Esophagus muscularis mucosa (tissue), 4 donors: ENCODE measurements around the gene SNRNP48. TPM values are rescaled to one million over a fixed set of nuclear protein-coding genes. Genes with fewer than 3 reads are reported as not detected.
A peak's percentile ranks its signal among the peaks of the same experiment; 100 is the strongest.

Source experiments
- DNase-seq: peaks from one replicate; pipeline ENCODE4 v3.0.0-alpha.2; 2017; ENCODE audit errors: extremely low spot score
- H3K27ac ChIP-seq, 4 donors: fragments of 200-600 bp; sonication (generic); replicated peaks in 1 of 4; 1 replicate in 3 of 4; 2 replicates in 1 of 4; pipeline ENCODE4 v1.5.1; 2016 to 2019; ENCODE audit warnings: mild to moderate bottlenecking in 1 of 4
- H3K27me3 ChIP-seq, 4 donors: fragments of 200-600 bp; sonication (generic); one replicate each; pipeline versions ENCODE4 v1.5.1 to v1.6.0; 2016 to 2019
- H3K36me3 ChIP-seq, 4 donors: fragments of 200-600 bp; sonication (generic); one replicate each; pipeline ENCODE4 v1.5.1; 2016 to 2019
- H3K4me1 ChIP-seq, 4 donors: fragments of 200-600 bp; sonication (generic); one replicate each; pipeline ENCODE4 v1.5.1; 2016 to 2019
- H3K4me3 ChIP-seq, 4 donors: fragments of 200-600 bp; sonication (generic); 1 replicate in 2 of 4; 2 replicates in 2 of 4; pipeline ENCODE4 v1.5.1; 2016 to 2019; ENCODE audit warnings: mild to moderate bottlenecking in 4 of 4, moderate library complexity in 1 of 4
- H3K9me3 ChIP-seq, 4 donors: fragments of 200-600 bp; sonication (generic); 1 replicate in 3 of 4; 2 replicates in 1 of 4; pipeline ENCODE4 v1.5.1; 2016 to 2019
- EP300 ChIP-seq: sonication (generic); formaldehyde crosslinking; IDR thresholded peaks from one replicate; pipeline ENCODE4 v1.6.1; 2017; ENCODE audit warnings: antibody characterized with exemption
- POLR2A ChIP-seq: fragments of 450-650 bp; IDR thresholded peaks from one replicate; pipeline ENCODE4 v1.6.1; 2017; ENCODE audit warnings: antibody characterized with exemption, moderate library complexity, mild to moderate bottlenecking, low read depth
- POLR2AphosphoS5 ChIP-seq, 2 donors: sonication (generic); formaldehyde crosslinking; IDR thresholded peaks; one replicate each; pipeline ENCODE4 v1.6.1; 2017; ENCODE audit warnings: antibody characterized with exemption in 2 of 2
- WGBS: methylation state at CpG from one replicate; pipeline ENCODE4 v1.1.5; 2018; 5-methylcytosine and 5-hydroxymethylcytosine counted together
- intact Hi-C: fragments of 100-400 bp; cut with DNase I; formaldehyde crosslinking; loops from one replicate; pipeline ENCODE4 v1.15.1; 2023
- total RNA-seq, 4 donors: library from RNA; depleted of rRNA; stranded (reverse); fragments of >200 nt; gene quantifications; one replicate each; pipeline versions ENCODE4 v1.1.0 to v1.2.1, GENCODE V29; 2016
- TF ChIP-seq, protein P1 (sequence below), 3 experiments: fragments of 200-600 bp in 2 of 3; fragments of 450-650 bp in 1 of 3; sonication (generic) in 2 of 3; IDR thresholded peaks; one replicate each; pipeline ENCODE4 v1.5.1; 2017 to 2019; ENCODE audit warnings: antibody characterized with exemption in 3 of 3, mild to moderate bottlenecking in 2 of 3, moderate library complexity in 1 of 3

SNRNP48 gene
- total RNA-seq, 4 donors from 2014 or later, result 8.9 to 17.0 (median 9.5) TPM

DNA sequence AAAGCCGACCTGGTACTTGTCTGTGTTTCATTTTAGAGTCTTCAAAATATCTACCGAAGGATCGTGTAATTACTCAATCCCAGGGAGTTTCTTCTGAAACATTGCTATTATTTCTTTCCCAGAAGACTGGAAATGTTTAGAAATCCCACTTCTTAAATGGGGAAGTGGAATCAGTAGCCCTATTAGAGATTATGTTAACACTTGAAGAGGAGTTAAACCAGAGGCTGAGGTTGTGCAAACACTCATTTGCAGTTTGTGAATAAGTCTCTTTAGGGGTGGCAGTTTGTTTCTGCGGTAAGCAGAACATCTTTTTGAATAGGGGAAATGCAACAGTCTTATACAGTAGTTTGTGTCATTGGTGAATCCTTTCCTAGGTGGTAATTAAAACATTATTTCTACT, 27.2 kb upstream of the SNRNP48 start:
- Histone ChIP-seq H3K36me3 (peaks cover 0 to 59% (median 0%) of the 10 kb centered on the region in 4 donors), H3K4me3 (no peak overlapping the region), H3K27me3 (peaks cover 0 to 40% (median 0%) of the 10 kb centered on the region in 4 donors), H3K4me1 (no peaks in the 10 kb centered on the region), H3K27ac (no peak overlapping the region), H3K9me3 (no peaks in the 10 kb centered on the region)
- no peak for TF ChIP-seq POLR2A
- TF ChIP-seq POLR2AphosphoS5 (IDR thresholded peaks at IDR 0.05), result no peak
- TF ChIP-seq, protein P1, sequence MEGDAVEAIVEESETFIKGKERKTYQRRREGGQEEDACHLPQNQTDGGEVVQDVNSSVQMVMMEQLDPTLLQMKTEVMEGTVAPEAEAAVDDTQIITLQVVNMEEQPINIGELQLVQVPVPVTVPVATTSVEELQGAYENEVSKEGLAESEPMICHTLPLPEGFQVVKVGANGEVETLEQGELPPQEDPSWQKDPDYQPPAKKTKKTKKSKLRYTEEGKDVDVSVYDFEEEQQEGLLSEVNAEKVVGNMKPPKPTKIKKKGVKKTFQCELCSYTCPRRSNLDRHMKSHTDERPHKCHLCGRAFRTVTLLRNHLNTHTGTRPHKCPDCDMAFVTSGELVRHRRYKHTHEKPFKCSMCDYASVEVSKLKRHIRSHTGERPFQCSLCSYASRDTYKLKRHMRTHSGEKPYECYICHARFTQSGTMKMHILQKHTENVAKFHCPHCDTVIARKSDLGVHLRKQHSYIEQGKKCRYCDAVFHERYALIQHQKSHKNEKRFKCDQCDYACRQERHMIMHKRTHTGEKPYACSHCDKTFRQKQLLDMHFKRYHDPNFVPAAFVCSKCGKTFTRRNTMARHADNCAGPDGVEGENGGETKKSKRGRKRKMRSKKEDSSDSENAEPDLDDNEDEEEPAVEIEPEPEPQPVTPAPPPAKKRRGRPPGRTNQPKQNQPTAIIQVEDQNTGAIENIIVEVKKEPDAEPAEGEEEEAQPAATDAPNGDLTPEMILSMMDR (IDR thresholded peaks at IDR 0.05), result no peak
- no peak for TF ChIP-seq EP300
- intact Hi-C loops, result no loop called here
- 66% methylated on average over 4 of the region's 4 CpGs for WGBS
- DNase-seq, result no peak

DNA sequence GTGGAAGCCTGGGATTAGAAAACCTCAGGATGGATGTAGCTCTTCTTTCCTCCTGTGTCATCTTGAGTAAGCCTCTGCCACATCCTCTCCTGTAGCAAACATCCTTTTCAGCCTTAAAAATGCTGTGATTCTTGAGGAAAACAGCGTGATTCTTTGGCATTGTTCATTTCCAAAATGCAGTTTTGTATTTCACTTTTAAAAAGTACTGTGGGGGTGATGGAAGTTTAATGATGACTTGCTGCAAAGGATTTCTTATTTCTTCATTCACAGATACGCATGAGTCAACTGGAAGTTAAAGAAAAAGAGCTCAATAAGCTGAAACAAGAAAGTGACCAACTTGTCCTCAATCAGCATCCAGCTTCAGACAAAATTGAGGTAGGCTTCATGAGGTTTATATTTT, 23.9 kb upstream of the SNRNP48 start:
- no peak for DNase-seq
- Histone ChIP-seq H3K4me1 (no peaks in the 10 kb centered on the region), H3K27me3 (peaks cover 0 to 54% (median 0%) of the 10 kb centered on the region in 4 donors), H3K4me3 (no peak overlapping the region), H3K27ac (no peak overlapping the region), H3K9me3 (no peaks in the 10 kb centered on the region), H3K36me3 (peaks cover 0 to 74% (median 0%) of the 10 kb centered on the region in 4 donors)
- 74% methylated on average over 2 of the region's 2 CpGs for WGBS
- TF ChIP-seq POLR2AphosphoS5 (IDR thresholded peaks at IDR 0.05), result no peak
- TF ChIP-seq, protein P1 (IDR thresholded peaks at IDR 0.05), result no peak
- TF ChIP-seq EP300, result no peak
- no peak for TF ChIP-seq POLR2A
- intact Hi-C loops, result no loop called here

DNA sequence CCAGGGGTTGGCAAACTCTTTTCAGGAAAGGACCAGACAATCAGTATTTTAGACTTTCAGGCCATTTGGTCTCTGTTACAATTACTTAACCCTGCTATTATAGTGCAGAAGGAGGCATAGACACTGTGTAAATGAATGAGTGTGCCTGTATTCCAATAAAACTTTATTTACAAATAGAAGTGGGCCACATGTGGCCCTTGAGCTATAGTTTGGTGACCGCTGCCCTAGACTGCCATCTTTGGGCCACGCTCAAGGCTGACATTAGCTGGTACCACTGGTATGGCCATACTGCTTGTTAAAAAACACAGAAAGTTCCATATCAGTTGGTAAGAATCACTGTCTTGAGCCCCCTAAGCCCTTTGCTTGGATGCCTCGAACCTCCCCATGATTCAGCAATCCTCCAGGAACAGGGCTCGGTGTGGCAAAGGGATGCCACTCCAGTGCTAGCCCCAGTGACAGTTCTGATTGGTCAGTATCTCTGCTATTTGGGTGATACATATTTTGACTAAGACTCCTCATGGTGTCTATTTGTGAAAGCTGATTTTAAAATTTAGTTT, 23.3 kb upstream of the SNRNP48 start:
- no peak overlapping the region for H3K4me3 ChIP-seq
- peaks cover 0 to 50% (median 0%) of the 10 kb centered on the region in 4 donors for H3K27me3 ChIP-seq
- WGBS, result 77% methylated on average over 4 of the region's 4 CpGs
- H3K27ac ChIP-seq, result no peak overlapping the region
- H3K36me3 ChIP-seq, result peaks cover 0 to 80% (median 0%) of the 10 kb centered on the region in 4 donors
- intact Hi-C loops, result no loop called here
- H3K4me1 ChIP-seq, result no peaks in the 10 kb centered on the region
- peak; percentile 83 for DNase-seq
- H3K9me3 ChIP-seq, result no peaks in the 10 kb centered on the region
- TF ChIP-seq, protein P1 (IDR thresholded peaks at IDR 0.05), result no peak
- TF ChIP-seq POLR2A (no peak), POLR2AphosphoS5 (IDR thresholded peaks at IDR 0.05) (no peak)

GRCh38 chr6:7568021-7568420, 22.0 kb upstream of the SNRNP48 start:
- intact Hi-C loops, result no loop called here
- no peak for TF ChIP-seq POLR2A
- no peak for TF ChIP-seq POLR2AphosphoS5 (IDR thresholded peaks at IDR 0.05)
- TF ChIP-seq EP300, result no peak
- TF ChIP-seq, protein P1 (IDR thresholded peaks at IDR 0.05), result no peak
- Histone ChIP-seq H3K27me3 (peaks cover 0 to 44% (median 0%) of the 10 kb centered on the region in 4 donors), H3K4me1 (no peaks in the 10 kb centered on the region), H3K36me3 (peaks cover 0 to 93% (median 0%) of the 10 kb centered on the region in 4 donors), H3K9me3 (no peaks in the 10 kb centered on the region), H3K27ac (no peak overlapping the region), H3K4me3 (no peak overlapping the region)
- WGBS, result 55% methylated on average over 3 of the region's 3 CpGs
- DNase-seq, result no peak

DNA sequence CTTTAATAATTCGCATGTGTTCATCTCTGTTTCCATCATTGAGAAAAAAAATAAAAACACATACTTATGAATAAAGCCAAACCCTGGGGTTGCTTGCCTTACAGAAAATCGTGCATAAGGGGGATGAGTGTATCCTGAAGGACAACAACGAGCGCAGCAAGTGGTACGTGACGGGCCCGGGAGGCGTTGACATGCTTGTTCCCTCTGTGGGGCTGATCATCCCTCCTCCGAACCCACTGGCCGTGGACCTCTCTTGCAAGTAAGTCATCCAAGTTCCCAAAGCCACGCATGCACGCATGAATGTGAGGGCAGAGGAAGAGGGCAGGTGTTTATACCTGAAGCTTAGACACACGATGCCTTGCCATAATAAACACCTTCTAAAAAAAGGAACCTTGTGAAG, 20.9 kb upstream of the SNRNP48 start:
- no peak overlapping the region for H3K4me3 ChIP-seq

More for the DNA sequence above, 20.9 kb upstream of the SNRNP48 start:
- Histone ChIP-seq H3K27me3 (peaks cover 0 to 35% (median 0%) of the 10 kb centered on the region in 4 donors), H3K4me1 (no peaks in the 10 kb centered on the region), H3K9me3 (no peaks in the 10 kb centered on the region), H3K27ac (no peak overlapping the region), H3K36me3 (peaks cover 0 to 86% (median 0%) of the 10 kb centered on the region in 4 donors)
- intact Hi-C loops, result no loop called here
- TF ChIP-seq EP300, result no peak
- no peak for TF ChIP-seq POLR2A
- no peak for TF ChIP-seq POLR2AphosphoS5 (IDR thresholded peaks at IDR 0.05)
- TF ChIP-seq, protein P1 (IDR thresholded peaks at IDR 0.05), result no peak
- DNase-seq, result no peak
- WGBS, result 95% methylated on average over 13 of the region's 13 CpGs
